ENCODE measurements around the gene PSORS1C1.

The PSORS1C1 gene

GRCh38 chr6:31115941-31116560 is 1.5 kb downstream of the PSORS1C1 start:
- H3K27ac ChIP-seq (ENCODE audit: low read depth, low read length), result no peak overlapping the region
- H3K9ac ChIP-seq (ENCODE audit: low read length), result no peak overlapping the region
- no peaks in the 10 kb centered on the region for H3K36me3 ChIP-seq (ENCODE audit: control insufficient read depth, insufficient read depth, low read length)
- H3K27me3 ChIP-seq (ENCODE audit: control insufficient read depth, insufficient read depth, low read length), result no peaks in the 10 kb centered on the region
- no peaks in the 10 kb centered on the region for H3K9me3 ChIP-seq (ENCODE audit: control insufficient read depth, insufficient read depth, low read depth, low read length)
- peaks cover 29% of the 10 kb centered on the region for H3K4me1 ChIP-seq (ENCODE audit: control insufficient read depth, insufficient read depth, low read length)
- no peak overlapping the region for H3K4me3 ChIP-seq (ENCODE audit: low read depth, low read length)

GRCh38 chr6:31116661-31117385 is 2.2 kb downstream of the PSORS1C1 start:
- Histone ChIP-seq H3K36me3 (ENCODE audit: control insufficient read depth, insufficient read depth, low read length) (no peaks in the 10 kb centered on the region), H3K27me3 (ENCODE audit: control insufficient read depth, insufficient read depth, low read length) (no peaks in the 10 kb centered on the region), H3K9me3 (ENCODE audit: control insufficient read depth, insufficient read depth, low read depth, low read length) (no peaks in the 10 kb centered on the region), H3K4me3 (ENCODE audit: low read depth, low read length) (no peak overlapping the region), H3K4me1 (ENCODE audit: control insufficient read depth, insufficient read depth, low read length) (peaks cover 27% of the 10 kb centered on the region), H3K27ac (ENCODE audit: low read depth, low read length) (no peak overlapping the region), H3K9ac (ENCODE audit: low read length) (no peak overlapping the region)

GRCh38 chr6:31118178-31118577 is 3.6 kb downstream of the PSORS1C1 start:
- no peaks in the 10 kb centered on the region for H3K36me3 ChIP-seq (ENCODE audit: control insufficient read depth, insufficient read depth, low read length)
- no peak overlapping the region for H3K27ac ChIP-seq (ENCODE audit: low read depth, low read length)
- no peak overlapping the region for H3K4me3 ChIP-seq (ENCODE audit: low read depth, low read length)
- no peaks in the 10 kb centered on the region for H3K9me3 ChIP-seq (ENCODE audit: control insufficient read depth, insufficient read depth, low read depth, low read length)
- no peaks in the 10 kb centered on the region for H3K27me3 ChIP-seq (ENCODE audit: control insufficient read depth, insufficient read depth, low read length)
- peaks cover 27% of the 10 kb centered on the region for H3K4me1 ChIP-seq (ENCODE audit: control insufficient read depth, insufficient read depth, low read length)
- no peak overlapping the region for H3K9ac ChIP-seq (ENCODE audit: low read length)

- Histone ChIP-seq H3K27ac (ENCODE audit: low read depth, low read length) (no peak within 1 kb of the TSS), H3K4me3 (ENCODE audit: low read depth, low read length) (no peak within 1 kb of the TSS), H3K27me3 (ENCODE audit: control insufficient read depth, insufficient read depth, low read length) (no peaks in the 10 kb centered on the region)
Measured at GRCh38 chr6:31120151-31120915, 5.7 kb downstream of the PSORS1C1 start, which contains the start of gene CDSN. Gene CDSN, minus strand, starts transcription at chr6:31120446. Its CDS starts 27 bp downstream, at chr6:31120419.

DNA sequence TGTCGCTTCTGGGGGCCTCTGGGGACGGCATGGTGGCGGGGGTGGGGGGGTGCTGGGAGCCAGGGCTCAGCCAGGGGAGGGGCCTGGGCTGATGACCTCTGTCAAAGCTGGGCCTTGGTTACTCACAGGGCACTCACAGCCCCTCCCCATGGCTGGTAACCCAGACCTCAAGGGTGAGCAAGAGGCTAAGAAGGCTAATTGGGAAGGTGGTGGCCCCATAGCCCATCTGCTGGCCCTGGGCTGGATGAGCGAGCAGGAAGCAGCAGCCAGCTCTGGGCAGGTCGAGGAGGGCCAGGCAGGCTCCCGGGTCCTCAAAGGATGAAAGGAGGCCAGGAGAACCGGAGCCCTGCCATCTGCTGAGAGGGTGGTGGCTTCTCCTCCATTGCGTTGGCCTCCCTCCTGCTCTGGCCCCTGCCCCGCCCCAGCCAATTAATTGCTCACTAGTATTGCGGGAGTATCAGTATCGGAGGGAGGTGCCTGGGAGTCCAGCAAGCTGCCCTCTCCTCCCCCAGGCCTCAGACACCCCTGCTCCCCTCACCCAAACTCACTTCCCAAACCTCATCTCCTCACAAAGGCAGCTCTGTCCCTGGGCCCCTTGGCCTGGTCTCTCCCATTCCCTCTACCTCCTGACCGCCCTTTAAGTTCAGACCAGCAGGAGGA is 6.7 kb downstream of the PSORS1C1 start:
- H3K27me3 ChIP-seq (ENCODE audit: control insufficient read depth, insufficient read depth, low read length), result no peaks in the 10 kb centered on the region
- H3K4me1 ChIP-seq (ENCODE audit: control insufficient read depth, insufficient read depth, low read length), result peaks cover 15% of the 10 kb centered on the region; the same call in 1 of the 2 replicates
- no peaks in the 10 kb centered on the region for H3K36me3 ChIP-seq (ENCODE audit: control insufficient read depth, insufficient read depth, low read length)
- no peak overlapping the region for H3K27ac ChIP-seq (ENCODE audit: low read depth, low read length)
- no peak overlapping the region for H3K4me3 ChIP-seq (ENCODE audit: low read depth, low read length)
- no peak overlapping the region for H3K9ac ChIP-seq (ENCODE audit: low read length)
- no peaks in the 10 kb centered on the region for H3K9me3 ChIP-seq (ENCODE audit: control insufficient read depth, insufficient read depth, low read depth, low read length)

More at GRCh38 chr6:31120151-31120915, 5.7 kb downstream of the PSORS1C1 start, which contains the start of gene CDSN:
- H3K9ac ChIP-seq (ENCODE audit: low read length), result no peak within 1 kb of the TSS
- peaks cover 11% of the 10 kb centered on the region; the same call in 1 of the 2 replicates for H3K4me1 ChIP-seq (ENCODE audit: control insufficient read depth, insufficient read depth, low read length)
- no peaks in the 10 kb centered on the region for H3K9me3 ChIP-seq (ENCODE audit: control insufficient read depth, insufficient read depth, low read depth, low read length)
- H3K36me3 ChIP-seq (ENCODE audit: control insufficient read depth, insufficient read depth, low read length), result no peaks in the 10 kb centered on the region

GRCh38 chr6:31122791-31123706 is 8.4 kb downstream of the PSORS1C1 start:
- Histone ChIP-seq H3K9me3 (ENCODE audit: control insufficient read depth, insufficient read depth, low read depth, low read length) (no peaks in the 10 kb centered on the region), H3K9ac (ENCODE audit: low read length) (no peak overlapping the region), H3K4me3 (ENCODE audit: low read depth, low read length) (no peak overlapping the region), H3K27me3 (ENCODE audit: control insufficient read depth, insufficient read depth, low read length) (no peaks in the 10 kb centered on the region), H3K4me1 (ENCODE audit: control insufficient read depth, insufficient read depth, low read length) (peaks cover 19% of the 10 kb centered on the region; the same call in 1 of the 2 replicates), H3K27ac (ENCODE audit: low read depth, low read length) (no peak overlapping the region), H3K36me3 (ENCODE audit: control insufficient read depth, insufficient read depth, low read length) (no peaks in the 10 kb centered on the region)

GRCh38 chr6:31125162-31125561 is 10.6 kb downstream of the PSORS1C1 start:
- no peaks in the 10 kb centered on the region for H3K27me3 ChIP-seq (ENCODE audit: control insufficient read depth, insufficient read depth, low read length)
- no peak overlapping the region for H3K4me3 ChIP-seq (ENCODE audit: low read depth, low read length)
- H3K4me1 ChIP-seq (ENCODE audit: control insufficient read depth, insufficient read depth, low read length), result peaks cover 19% of the 10 kb centered on the region; the same call in 1 of the 2 replicates
- H3K9ac ChIP-seq (ENCODE audit: low read length), result no peak overlapping the region
- H3K27ac ChIP-seq (ENCODE audit: low read depth, low read length), result no peak overlapping the region
- no peaks in the 10 kb centered on the region for H3K36me3 ChIP-seq (ENCODE audit: control insufficient read depth, insufficient read depth, low read length)
- H3K9me3 ChIP-seq (ENCODE audit: control insufficient read depth, insufficient read depth, low read depth, low read length), result no peaks in the 10 kb centered on the region

DNA sequence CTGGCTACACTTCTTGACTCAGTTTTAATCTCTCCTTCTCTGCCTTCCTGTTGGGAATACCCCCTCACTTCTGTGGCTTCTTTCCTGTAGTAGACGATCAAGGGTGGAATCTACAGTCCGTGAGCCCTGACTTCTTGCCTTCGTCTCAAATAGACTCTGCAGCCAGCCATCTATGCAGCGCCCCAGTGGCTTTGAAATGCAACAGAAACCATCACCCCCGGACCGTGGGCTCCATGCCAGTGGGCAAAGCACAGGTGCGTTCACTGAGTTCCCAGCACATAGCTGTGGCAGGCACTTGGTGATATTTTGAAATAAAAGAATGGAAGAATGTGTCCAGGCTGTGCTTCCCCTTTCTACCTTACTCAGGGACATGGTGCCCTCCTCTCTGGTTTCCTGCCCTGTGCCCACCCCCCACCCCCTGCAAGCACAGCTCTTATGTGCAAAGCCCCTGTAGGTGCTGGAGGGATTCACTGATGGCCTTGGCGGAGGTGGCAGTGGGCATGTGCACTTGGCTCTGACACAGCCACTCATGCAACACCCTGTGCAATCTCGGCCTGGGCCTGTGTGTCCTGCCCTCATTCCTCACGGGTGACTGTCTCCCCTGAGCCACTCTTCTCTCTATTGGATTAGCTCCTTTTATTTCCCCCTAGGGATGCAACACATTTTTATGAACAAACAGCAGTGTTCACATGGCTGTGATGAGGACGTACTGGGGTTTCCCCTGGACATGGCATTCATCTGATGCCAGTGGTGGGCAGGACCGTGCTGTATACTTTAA is 11.2 kb downstream of the PSORS1C1 start:
- H3K9ac ChIP-seq (ENCODE audit: low read length), result no peak overlapping the region
- no peaks in the 10 kb centered on the region for H3K27me3 ChIP-seq (ENCODE audit: control insufficient read depth, insufficient read depth, low read length)
- no peak overlapping the region for H3K27ac ChIP-seq (ENCODE audit: low read depth, low read length)
- peaks cover 19% of the 10 kb centered on the region; the same call in 1 of the 2 replicates for H3K4me1 ChIP-seq (ENCODE audit: control insufficient read depth, insufficient read depth, low read length)
- no peak overlapping the region for H3K4me3 ChIP-seq (ENCODE audit: low read depth, low read length)
- H3K9me3 ChIP-seq (ENCODE audit: control insufficient read depth, insufficient read depth, low read depth, low read length), result no peaks in the 10 kb centered on the region
- H3K36me3 ChIP-seq (ENCODE audit: control insufficient read depth, insufficient read depth, low read length), result no peaks in the 10 kb centered on the region

DNA sequence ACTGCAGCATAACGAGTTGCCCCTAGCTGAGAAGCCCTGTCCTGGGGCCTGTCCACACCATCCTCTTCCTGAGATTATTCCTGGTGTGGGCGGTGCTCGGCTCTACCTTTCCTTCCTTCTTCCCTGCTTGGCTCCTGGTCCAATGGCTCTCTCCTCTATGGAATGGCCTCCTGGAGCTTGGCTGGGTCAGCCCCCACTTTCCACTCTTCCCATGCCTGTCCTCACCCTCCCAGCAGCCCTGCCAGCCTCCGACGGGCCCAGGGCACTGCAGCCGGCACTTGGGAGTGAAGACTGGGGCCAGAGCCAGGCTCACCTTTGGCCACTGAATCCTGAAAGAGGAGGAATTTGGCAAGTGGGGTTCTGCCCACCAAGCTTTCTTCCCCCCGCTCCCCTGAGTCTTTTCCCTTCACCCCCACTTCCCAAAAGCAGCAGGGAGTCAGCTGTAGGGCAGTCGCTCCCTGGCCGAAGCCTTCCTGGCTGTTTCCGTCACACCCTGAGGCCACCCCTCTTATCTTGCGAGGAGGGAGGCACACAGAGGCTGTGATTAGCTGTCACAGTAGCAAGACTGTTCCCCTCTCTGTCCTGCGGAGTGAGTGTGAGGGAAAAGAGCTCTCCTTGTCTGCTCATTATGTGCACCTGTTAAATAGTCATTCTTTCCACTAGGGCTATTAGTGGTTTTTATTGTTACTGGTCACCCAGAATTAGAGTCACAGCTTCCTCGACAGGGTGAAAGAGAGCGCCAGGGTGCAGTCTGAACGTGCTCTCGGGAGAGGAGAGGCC is 12.0 kb downstream of the PSORS1C1 start:
- Histone ChIP-seq H3K9me3 (ENCODE audit: control insufficient read depth, insufficient read depth, low read depth, low read length) (no peaks in the 10 kb centered on the region), H3K27me3 (ENCODE audit: control insufficient read depth, insufficient read depth, low read length) (no peaks in the 10 kb centered on the region), H3K4me3 (ENCODE audit: low read depth, low read length) (no peak overlapping the region), H3K27ac (ENCODE audit: low read depth, low read length) (no peak overlapping the region), H3K36me3 (ENCODE audit: control insufficient read depth, insufficient read depth, low read length) (no peaks in the 10 kb centered on the region), H3K4me1 (ENCODE audit: control insufficient read depth, insufficient read depth, low read length) (peaks cover 20% of the 10 kb centered on the region; the same call in 1 of the 2 replicates), H3K9ac (ENCODE audit: low read length) (no peak overlapping the region)
